Tibial artery (tissue), 4 donors: Measurements from ENCODE around the gene SERAC1.

Experiments
- DNase-seq, 2 donors: peaks; one replicate each; pipeline ENCODE4 v3.0.0-alpha.2; 2019
- H3K27ac ChIP-seq, 2 donors: fragments of 200-600 bp; sonication (generic) in 1 of 2; 1 replicate in 1 of 2; 2 replicates in 1 of 2; pipeline ENCODE4 v1.5.1; 2018 to 2019; ENCODE audit warnings: mild to moderate bottlenecking in 1 of 2
- H3K27me3 ChIP-seq, 2 donors: fragments of 200-600 bp; sonication (generic) in 1 of 2; one replicate each; pipeline versions ENCODE4 v1.5.1 to v1.6.0; 2016 to 2019
- H3K36me3 ChIP-seq, 3 donors: fragments of 200-600 bp; sonication (generic) in 2 of 3; one replicate each; pipeline ENCODE4 v1.5.1; 2016 to 2019; ENCODE audit warnings: mild to moderate bottlenecking in 2 of 3
- H3K4me1 ChIP-seq, 4 donors: fragments of 200-600 bp; sonication (generic) in 2 of 4; 1 replicate in 3 of 4; 2 replicates in 1 of 4; pipeline ENCODE4 v1.5.1; 2016 to 2019
- H3K4me3 ChIP-seq, 2 donors: fragments of 200-600 bp; sonication (generic) in 1 of 2; 1 replicate in 1 of 2; 2 replicates in 1 of 2; pipeline ENCODE4 v1.5.1; 2018 to 2019; ENCODE audit warnings: mild to moderate bottlenecking in 2 of 2
- H3K9me3 ChIP-seq, 3 donors: fragments of 200-600 bp; sonication (generic) in 1 of 3; one replicate each; pipeline ENCODE4 v1.5.1; 2016 to 2019
- intact Hi-C: fragments of 100-400 bp; cut with DNase I; formaldehyde crosslinking; loops from one replicate; pipeline ENCODE4 v1.15.0; 2023; ENCODE audit warnings: low total_unique reads
- TF ChIP-seq, protein P1 (sequence below), 2 experiments: fragments of 200-600 bp in 1 of 2; fragments of 450-650 bp in 1 of 2; IDR thresholded peaks; one replicate each; pipeline ENCODE4 v1.5.1; 2017 to 2019; ENCODE audit warnings: antibody characterized with exemption in 2 of 2, mild to moderate bottlenecking in 1 of 2, moderate library complexity in 1 of 2

Gene SERAC1

GRCh38 chr6:158086054-158086503, 82.0 kb downstream of the SERAC1 start:
- Histone ChIP-seq H3K27ac (peak overlapping the region; percentile 80 to 88), H3K36me3 (peaks cover 30 to 72% (median 39%) of the 10 kb centered on the region in 3 donors), H3K27me3 (no peaks in the 10 kb centered on the region), H3K4me1 (peaks cover 0 to 33% (median 12%) of the 10 kb centered on the region in 4 donors), H3K4me3 (peak overlapping the region in 1 of 2 donors; percentile 33), H3K9me3 (no peaks in the 10 kb centered on the region)
- intact Hi-C loops, result loop anchor here (5.0 kb wide), 1 partner anchor 764 kb away; the partner anchor contains the start of gene TMEM242
- TF ChIP-seq, protein P1, sequence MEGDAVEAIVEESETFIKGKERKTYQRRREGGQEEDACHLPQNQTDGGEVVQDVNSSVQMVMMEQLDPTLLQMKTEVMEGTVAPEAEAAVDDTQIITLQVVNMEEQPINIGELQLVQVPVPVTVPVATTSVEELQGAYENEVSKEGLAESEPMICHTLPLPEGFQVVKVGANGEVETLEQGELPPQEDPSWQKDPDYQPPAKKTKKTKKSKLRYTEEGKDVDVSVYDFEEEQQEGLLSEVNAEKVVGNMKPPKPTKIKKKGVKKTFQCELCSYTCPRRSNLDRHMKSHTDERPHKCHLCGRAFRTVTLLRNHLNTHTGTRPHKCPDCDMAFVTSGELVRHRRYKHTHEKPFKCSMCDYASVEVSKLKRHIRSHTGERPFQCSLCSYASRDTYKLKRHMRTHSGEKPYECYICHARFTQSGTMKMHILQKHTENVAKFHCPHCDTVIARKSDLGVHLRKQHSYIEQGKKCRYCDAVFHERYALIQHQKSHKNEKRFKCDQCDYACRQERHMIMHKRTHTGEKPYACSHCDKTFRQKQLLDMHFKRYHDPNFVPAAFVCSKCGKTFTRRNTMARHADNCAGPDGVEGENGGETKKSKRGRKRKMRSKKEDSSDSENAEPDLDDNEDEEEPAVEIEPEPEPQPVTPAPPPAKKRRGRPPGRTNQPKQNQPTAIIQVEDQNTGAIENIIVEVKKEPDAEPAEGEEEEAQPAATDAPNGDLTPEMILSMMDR (IDR thresholded peaks at IDR 0.05), result no peak
- no peak for DNase-seq

GRCh38 chr6:158085261-158086053, 82.6 kb downstream of the SERAC1 start:
- Histone ChIP-seq H3K4me3 (no peak overlapping the region), H3K36me3 (peaks cover 32 to 75% (median 43%) of the 10 kb centered on the region in 3 donors), H3K27ac (peak overlapping the region; percentile 80 to 88), H3K9me3 (no peaks in the 10 kb centered on the region), H3K27me3 (no peaks in the 10 kb centered on the region), H3K4me1 (peaks cover 0 to 33% (median 12%) of the 10 kb centered on the region in 4 donors)
- intact Hi-C loops, result loop anchor here (5.0 kb wide), 1 partner anchor 763 kb away; the partner anchor contains the start of gene TMEM242
- TF ChIP-seq, protein P1 (IDR thresholded peaks at IDR 0.05), result no peak
- DNase-seq, result no peak

GRCh38 chr6:158083455-158084325, 84.4 kb downstream of the SERAC1 start:
- no peak for DNase-seq
- no peak overlapping the region for H3K27ac ChIP-seq
- H3K4me3 ChIP-seq, result no peak overlapping the region
- peaks cover 42 to 79% (median 48%) of the 10 kb centered on the region in 3 donors for H3K36me3 ChIP-seq
- no peaks in the 10 kb centered on the region for H3K9me3 ChIP-seq
- no peaks in the 10 kb centered on the region for H3K27me3 ChIP-seq
- intact Hi-C loops, result no loop called here
- TF ChIP-seq, protein P1 (IDR thresholded peaks at IDR 0.05), result no peak
- H3K4me1 ChIP-seq, result peaks cover 0 to 30% (median 12%) of the 10 kb centered on the region in 4 donors

- Histone ChIP-seq H3K27ac (no peak overlapping the region), H3K9me3 (no peaks in the 10 kb centered on the region), H3K27me3 (no peaks in the 10 kb centered on the region), H3K36me3 (peaks cover 62 to 92% (median 67%) of the 10 kb centered on the region in 3 donors), H3K4me3 (no peak overlapping the region), H3K4me1 (peaks cover 0 to 9% (median 7%) of the 10 kb centered on the region in 4 donors)
- no peak for DNase-seq
- intact Hi-C loops, result no loop called here
- TF ChIP-seq, protein P1 (IDR thresholded peaks at IDR 0.05), result no peak
These were observed 86.5 kb downstream of the SERAC1 start for GRCh38 chr6:158081657-158081935.

- H3K36me3 ChIP-seq, result peaks cover 67 to 92% (median 70%) of the 10 kb centered on the region in 3 donors
- no peak overlapping the region for H3K27ac ChIP-seq
- no peak for DNase-seq
- no peak overlapping the region for H3K4me3 ChIP-seq
- TF ChIP-seq, protein P1 (IDR thresholded peaks at IDR 0.05), result no peak
- H3K4me1 ChIP-seq, result peaks cover 0 to 5% (median 4%) of the 10 kb centered on the region in 4 donors
- no peaks in the 10 kb centered on the region for H3K9me3 ChIP-seq
- intact Hi-C loops, result no loop called here
- H3K27me3 ChIP-seq, result no peaks in the 10 kb centered on the region
These were observed 87.0 kb downstream of the SERAC1 start for GRCh38 chr6:158080849-158081656.
